ENCODE data around the gene TP53TG5.

- no peak for TF ChIP-seq GATA2 (IDR thresholded peaks at IDR 0.05; ENCODE audit: low read depth, low read length)
- no peak for TF ChIP-seq GATA3 (IDR thresholded peaks at IDR 0.05; ENCODE audit: low read depth, low read length)
Observed at GRCh38 chr20:45378191-45378590, at the start of gene TP53TG5.

All from SH-SY5Y (cell line).